ENCODE results near the gene MTF1. TPM values are rescaled to one million over a fixed set of nuclear protein-coding genes. Genes with fewer than 3 reads are reported as not detected.

MTF1 gene
- total RNA-seq, 1 experiment from 2014 or later, result 1.6 TPM

DNA sequence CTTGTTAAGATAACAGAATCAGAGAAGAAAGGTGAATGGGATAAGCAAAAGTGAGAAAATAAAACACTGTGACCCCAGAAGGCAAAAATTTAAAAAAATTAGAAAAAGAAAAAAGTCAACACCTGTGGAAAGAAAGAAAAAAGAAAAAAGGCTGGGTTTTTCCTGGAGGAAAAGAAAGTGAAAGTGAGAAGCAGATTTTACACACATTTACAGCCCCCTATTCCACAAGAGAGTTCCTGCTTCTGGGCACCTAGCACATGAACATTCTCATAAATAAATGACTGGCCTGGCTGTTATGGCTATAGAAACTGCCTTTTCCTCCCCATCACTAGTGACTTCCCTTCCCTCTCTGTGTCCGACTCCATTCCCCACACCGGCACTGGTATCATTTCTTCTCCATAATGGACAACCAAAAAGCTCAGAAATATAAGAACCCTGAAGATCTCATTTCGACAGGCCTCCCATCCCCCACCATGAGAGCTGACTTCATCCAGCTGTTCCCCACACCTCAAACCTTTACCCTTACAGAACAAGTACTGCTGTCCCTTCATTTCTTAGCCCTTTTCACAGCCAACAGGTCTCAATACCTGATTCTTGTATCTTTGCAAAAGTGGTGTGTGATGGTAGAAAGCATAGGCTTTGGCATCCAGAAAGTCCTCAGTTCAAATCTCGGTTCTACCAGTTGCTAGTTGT is 12.6 kb downstream of the MTF1 start:
- in situ Hi-C loops (cut with HindIII; ENCODE audit: low pct_unique_long_range_greater_than_20kb, low sequenced_read_pairs), result no loop called here
- no peak for DNase-seq (ENCODE audit: low read depth, low spot score)

DNA sequence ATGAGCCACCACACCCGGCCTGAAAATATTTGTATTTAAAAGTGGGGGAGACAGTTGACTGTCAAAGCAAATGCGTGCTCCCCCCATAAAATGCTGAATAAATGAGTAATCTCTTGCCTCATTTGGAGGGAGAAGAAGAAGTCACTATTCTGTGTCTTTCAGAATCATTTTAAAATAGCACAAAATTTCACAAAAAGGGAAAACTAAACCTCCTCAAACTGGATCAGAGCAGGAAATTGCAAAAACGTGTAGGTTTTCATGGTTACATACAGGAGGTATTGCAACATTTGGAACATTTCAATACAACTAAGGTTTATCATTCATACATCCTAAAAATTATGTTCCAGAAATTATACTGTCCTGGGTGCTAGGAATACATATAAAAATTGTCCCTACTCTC is 13.6 kb downstream of the MTF1 start:
- no peak for DNase-seq (ENCODE audit: low read depth, low spot score)
- in situ Hi-C loops (cut with HindIII; ENCODE audit: low pct_unique_long_range_greater_than_20kb, low sequenced_read_pairs), result no loop called here

DNA sequence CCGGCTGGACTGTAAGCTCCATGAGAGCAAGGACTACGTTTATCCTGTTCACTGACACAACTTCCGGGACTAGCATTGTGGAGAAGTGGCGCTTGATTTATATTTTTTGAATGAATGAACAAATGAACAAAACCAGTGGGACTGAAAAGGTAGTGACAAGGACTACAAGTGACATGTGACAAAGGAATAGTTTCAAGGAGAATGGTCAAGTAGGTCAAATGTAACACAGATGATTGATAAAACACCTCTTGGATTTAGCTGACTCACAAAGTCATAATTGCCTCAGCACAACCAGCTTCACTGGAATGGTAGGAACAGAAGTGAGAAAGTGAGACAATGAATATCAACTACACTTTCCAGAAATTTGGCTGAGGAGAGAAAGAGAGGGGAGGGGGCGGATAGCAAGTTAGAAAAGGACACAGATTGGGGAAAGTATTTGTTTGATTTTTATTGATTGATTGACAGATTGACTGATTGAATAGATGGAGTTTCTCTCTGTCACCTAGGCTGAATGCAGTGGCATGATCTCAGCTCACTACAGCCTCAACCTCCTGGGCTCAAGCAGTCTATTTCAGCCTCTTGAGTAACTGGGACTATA is 14.2 kb downstream of the MTF1 start:
- no peak for DNase-seq (ENCODE audit: low read depth, low spot score)
- in situ Hi-C loops (cut with HindIII; ENCODE audit: low pct_unique_long_range_greater_than_20kb, low sequenced_read_pairs), result no loop called here

DNA sequence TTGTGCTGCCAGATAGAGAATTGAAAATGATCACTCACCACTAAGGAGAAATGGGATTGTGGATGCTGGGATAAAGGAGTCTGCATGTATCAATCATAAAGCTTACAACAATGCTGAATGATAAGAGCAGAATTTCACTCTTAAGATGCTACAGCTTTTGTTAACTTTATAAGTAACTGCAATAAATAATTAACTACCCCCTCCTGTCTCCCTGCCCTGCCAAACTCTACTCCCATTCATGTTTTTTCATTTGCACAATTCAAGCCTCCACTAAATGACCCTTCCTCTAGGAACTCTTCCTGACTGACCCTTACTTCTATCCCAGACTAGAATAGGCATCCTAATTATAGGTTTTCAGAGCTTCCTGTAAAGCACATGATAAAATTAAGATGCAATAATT is 14.9 kb downstream of the MTF1 start:
- in situ Hi-C loops (cut with HindIII; ENCODE audit: low pct_unique_long_range_greater_than_20kb, low sequenced_read_pairs), result no loop called here
- no peak for DNase-seq (ENCODE audit: low read depth, low spot score)

DNA sequence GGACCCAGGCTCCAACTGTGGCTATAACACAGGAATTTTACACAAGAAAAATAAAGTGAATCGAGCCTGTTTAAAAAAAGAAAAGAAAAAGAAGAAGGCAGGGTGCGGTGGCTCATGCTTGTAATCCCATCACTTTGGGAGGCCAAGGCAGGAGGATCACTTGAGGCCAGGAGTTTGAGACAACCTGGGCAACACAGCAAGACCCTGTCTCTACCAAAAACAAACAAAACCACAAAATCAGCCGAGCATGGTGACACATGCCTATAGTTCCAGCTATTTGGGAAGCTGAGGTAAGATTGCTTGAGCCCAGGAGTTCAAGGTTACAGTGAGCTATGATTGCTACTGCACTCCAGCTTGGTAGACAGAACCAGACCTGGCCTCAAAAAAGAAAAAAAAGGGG is 17.7 kb downstream of the MTF1 start:
- in situ Hi-C loops (cut with HindIII; ENCODE audit: low pct_unique_long_range_greater_than_20kb, low sequenced_read_pairs), result no loop called here
- DNase-seq (ENCODE audit: low read depth, low spot score), result no peak

DNA sequence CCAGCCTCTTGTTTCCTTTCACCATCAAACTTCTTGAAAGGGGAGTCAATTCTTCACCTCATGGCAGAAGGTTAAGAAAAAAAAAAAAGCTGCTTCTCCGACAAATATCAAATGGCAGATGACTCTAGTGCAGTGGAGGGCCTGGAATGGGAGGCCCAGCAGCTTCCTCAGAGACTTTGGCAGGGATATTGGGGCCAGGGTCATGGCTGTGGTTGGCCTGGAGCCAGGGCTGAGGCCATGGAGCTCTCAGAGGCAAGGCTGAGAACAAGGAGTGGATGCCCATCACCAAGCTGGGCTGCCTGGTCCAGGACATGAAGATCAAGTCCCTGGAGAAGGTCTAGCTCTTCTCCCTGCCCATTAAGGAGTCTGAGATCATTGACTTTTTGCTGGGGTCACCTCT is 18.7 kb downstream of the MTF1 start:
- in situ Hi-C loops (cut with HindIII; ENCODE audit: low pct_unique_long_range_greater_than_20kb, low sequenced_read_pairs), result no loop called here
- DNase-seq (ENCODE audit: low read depth, low spot score), result no peak

DNA sequence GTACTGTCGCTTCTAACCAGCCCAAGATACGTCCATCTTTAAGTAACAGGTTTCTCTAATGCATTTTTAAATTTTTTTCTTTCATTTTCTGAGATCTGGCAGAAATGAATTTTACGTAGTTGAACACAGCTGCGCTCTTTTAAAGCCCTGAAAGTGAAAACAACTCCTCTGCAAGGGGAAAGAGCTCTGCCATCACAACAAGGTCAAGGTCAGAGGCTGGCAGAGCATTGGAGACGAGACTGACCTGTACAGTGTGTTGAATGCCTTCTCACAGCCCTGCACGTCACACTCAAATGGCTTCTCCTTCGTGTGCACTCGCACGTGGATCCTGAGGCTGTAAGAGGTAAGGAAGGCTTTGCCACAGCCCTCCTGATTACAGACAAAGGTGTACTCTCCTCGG is 19.7 kb downstream of the MTF1 start:
- DNase-seq (ENCODE audit: low read depth, low spot score), result no peak

DNA sequence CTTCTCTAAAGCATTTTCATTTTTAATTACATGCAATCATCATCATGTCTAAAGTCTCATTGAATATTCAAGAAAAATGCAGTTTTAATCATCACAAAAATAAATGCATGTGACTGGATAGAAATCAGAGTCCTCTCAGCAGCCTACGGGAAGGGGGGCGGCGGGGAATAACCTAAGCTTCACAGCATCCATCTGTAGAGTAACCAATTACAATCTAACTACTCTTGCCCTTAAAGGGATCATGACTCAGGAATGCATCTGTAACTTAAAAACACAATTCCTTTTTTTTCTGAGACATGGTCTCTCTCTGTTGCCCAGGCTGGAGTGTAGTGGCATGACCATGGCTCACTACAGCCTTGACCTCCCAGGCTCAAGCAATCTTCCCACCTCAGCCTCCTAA is 22.6 kb downstream of the MTF1 start:
- in situ Hi-C loops (cut with HindIII; ENCODE audit: low pct_unique_long_range_greater_than_20kb, low sequenced_read_pairs), result no loop called here
- DNase-seq (ENCODE audit: low read depth, low spot score), result no peak

More for the DNA sequence above, 19.7 kb downstream of the MTF1 start:
- in situ Hi-C loops (cut with HindIII; ENCODE audit: low pct_unique_long_range_greater_than_20kb, low sequenced_read_pairs), result no loop called here

DNA sequence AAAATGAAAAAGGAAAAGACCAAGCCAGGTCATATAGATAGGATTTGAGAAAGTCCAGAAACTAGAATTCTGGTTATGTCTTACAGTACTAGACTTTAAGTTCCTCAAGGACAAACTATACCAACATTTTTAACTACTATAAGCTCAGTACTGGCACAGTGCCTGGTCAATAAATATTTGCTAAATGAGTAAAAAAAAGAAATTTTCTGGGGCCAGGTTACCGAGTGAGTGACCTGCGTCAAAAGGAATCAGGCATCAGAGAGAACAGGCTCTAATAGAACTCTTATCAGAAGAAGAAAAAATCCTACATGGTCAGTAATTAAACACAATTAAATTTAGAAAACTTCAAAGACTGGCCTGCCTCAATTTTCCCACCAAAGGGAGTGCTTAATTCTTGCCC is 27.6 kb downstream of the MTF1 start:
- DNase-seq (ENCODE audit: low read depth, low spot score), result no peak
- in situ Hi-C loops (cut with HindIII; ENCODE audit: low pct_unique_long_range_greater_than_20kb, low sequenced_read_pairs), result no loop called here

DNA sequence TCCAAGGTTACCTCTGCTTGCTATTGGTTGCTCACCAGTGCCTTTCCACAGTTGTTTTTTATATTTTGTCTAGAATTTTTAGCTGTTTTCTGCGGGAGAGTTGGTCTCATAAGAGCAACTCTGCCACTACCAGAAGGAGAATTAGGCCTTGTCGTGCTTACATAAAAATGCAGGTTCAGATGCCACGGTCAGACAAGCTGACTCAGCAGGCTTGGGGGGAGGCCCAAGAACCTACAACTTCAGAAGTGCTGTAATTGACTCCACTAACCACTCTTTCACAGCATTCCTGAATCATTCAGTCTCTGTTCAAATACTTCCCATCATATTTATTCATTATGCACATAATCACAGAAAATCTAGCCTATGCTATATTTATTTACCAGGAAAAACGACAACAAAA is 28.3 kb downstream of the MTF1 start:
- in situ Hi-C loops (cut with HindIII; ENCODE audit: low pct_unique_long_range_greater_than_20kb, low sequenced_read_pairs), result no loop called here
- DNase-seq (ENCODE audit: low read depth, low spot score), result no peak

DNA sequence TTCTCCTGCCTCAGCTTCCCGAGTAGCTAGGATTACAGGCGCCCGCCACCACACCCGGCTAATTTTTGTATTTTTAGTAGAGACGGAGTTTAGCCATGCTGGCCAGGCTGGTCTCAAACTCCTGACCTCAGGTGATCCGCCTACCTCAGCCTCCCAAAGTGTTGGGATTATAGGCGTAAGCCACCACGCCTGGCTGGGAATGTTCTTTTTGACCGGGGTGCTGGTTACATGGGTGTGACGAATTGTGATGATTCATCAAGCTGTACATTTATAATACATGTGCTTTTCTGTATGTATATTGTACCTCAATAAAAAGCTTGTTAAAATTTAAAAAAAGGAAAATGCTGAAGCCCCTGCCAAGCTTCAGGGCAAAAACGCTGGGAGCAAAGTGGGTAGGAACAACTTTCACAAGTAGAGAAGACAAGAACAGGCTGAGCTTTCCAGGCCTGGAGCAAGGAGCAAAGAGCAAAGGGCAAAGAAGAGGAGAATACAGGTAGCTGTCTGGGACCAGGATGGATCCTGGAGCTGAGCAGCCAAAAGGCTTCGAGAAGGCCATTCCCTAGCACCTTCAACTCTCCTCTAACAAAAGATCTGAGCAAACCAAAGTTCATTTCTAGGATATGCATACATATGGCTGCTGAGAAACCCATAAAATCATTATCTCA is 30.9 kb downstream of the MTF1 start:
- in situ Hi-C loops (cut with HindIII; ENCODE audit: low pct_unique_long_range_greater_than_20kb, low sequenced_read_pairs), result no loop called here
- no peak for DNase-seq (ENCODE audit: low read depth, low spot score)

DNA sequence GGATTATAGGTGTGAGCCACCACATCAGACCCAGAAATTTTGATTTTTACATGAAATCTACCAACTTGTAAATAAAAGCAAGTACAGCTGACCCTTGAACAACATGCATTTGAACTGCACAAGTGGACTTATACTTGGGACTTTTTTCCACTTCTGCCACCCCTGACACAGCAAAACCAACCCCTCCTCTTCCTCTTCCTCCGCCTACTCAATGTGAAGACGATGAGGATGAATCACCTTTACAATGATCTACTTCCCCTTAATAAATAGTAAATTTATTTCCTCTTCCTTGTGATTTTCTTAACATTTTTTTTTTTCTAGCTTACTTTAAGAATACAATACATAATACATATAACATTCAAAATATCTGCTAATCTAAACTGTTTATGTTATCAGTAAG is 33.9 kb downstream of the MTF1 start:
- DNase-seq (ENCODE audit: low read depth, low spot score), result no peak
- in situ Hi-C loops (cut with HindIII; ENCODE audit: low pct_unique_long_range_greater_than_20kb, low sequenced_read_pairs), result no loop called here

DNA sequence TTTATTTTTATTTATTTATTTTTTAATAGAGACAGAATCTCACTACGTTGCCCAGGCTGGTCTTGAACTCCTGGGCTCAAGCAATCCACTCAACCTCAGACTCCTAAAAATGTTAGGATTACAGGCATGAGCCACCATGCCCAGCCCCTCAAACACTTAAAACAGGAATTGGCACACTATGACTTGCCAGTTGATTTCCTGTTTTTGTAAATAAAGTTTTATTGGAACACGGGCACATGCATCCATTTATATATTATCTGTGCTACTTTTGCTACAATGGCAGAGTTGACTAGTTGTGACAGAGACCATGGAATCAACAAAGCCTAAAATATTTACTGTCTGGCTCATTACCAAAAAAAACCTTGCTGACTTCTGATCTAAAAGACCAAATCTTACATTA is 35.4 kb downstream of the MTF1 start:
- in situ Hi-C loops (cut with HindIII; ENCODE audit: low pct_unique_long_range_greater_than_20kb, low sequenced_read_pairs), result no loop called here
- DNase-seq (ENCODE audit: low read depth, low spot score), result no peak

DNA sequence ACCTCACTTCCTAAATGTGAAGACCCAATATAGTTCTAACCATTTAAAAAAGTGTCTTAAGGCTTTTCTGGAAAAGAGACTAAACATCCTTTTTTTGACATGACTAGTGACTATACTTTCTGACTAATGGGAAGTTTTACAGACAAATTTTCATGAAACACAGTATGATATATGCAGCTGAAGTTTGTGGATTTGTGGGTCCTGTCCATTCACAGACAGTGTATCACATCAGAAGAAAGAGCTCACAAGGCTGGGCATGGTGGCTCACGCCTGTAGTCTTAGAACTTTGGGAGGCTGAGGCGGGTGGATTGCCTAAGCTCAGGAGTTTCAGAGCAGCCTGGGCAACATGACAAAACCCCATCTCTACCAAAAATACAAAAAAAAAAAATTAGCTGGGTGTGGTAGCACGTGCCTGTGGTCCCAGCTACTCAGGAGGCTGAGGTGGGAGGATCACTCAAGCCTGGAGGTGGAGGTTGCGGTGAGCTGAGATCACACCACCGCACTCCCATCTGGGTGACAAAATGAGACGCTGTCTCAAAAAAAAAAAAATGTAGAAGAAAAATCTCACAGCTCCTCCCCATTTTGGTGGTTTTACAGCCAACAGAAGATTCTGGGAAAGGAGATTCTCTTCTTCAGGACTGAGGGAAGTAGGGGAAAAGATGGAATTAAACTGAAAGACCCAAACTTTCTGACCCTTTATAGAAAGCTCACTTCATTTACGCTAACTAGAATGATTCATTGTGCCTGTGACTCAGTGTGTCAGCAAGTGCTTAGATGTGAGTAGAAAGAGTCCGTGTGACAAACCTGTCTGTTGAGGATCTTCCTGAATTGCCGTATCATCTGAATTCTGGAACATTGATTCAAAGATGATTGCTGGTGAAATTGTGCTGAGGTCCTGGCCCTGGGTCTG is 36.2 kb downstream of the MTF1 start:
- DNase-seq (ENCODE audit: low read depth, low spot score), result no peak
- in situ Hi-C loops (cut with HindIII; ENCODE audit: low pct_unique_long_range_greater_than_20kb, low sequenced_read_pairs), result no loop called here

DNA sequence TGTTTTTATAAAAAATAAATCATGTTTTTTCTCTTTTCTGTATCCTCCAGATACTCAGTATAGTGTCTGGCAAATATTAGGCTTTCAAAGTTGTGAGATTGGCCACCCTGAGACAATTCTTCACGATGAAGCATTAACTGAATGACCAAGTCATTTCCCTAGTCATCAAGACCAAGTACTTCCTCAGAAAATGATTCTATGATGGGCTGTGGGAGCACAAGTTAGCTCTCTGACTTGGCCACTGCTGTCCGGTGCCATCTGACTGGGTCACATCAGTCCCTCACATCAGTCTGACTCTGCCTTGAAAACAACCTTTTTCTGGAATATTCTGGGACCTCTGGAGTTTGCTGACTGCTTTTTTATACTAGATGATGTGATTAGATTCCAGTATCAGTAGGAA is 37.9 kb downstream of the MTF1 start:
- in situ Hi-C loops (cut with HindIII; ENCODE audit: low pct_unique_long_range_greater_than_20kb, low sequenced_read_pairs), result no loop called here
- no peak for DNase-seq (ENCODE audit: low read depth, low spot score)

DNA sequence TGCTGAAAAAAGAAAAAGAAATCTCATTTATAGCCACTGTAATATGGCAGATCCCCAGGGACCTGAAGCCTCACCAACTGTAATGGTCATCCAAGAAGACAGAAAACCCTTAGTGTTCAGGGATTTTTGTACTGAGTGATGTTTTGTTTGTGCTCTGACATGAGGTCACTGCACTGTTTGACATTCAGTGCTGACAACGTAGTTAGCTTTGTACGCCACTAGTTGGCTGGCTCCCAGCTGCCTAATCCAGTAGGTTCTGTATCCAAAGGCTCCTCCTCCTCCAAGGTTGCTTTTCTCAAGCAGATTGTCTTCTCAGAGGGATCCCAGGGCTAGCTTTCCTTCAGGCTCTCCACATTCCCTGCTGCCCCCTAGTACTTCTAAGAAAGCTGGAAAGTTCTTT is 41.9 kb downstream of the MTF1 start:
- in situ Hi-C loops (cut with HindIII; ENCODE audit: low pct_unique_long_range_greater_than_20kb, low sequenced_read_pairs), result no loop called here
- DNase-seq (ENCODE audit: low read depth, low spot score), result peak; percentile 78

DNA sequence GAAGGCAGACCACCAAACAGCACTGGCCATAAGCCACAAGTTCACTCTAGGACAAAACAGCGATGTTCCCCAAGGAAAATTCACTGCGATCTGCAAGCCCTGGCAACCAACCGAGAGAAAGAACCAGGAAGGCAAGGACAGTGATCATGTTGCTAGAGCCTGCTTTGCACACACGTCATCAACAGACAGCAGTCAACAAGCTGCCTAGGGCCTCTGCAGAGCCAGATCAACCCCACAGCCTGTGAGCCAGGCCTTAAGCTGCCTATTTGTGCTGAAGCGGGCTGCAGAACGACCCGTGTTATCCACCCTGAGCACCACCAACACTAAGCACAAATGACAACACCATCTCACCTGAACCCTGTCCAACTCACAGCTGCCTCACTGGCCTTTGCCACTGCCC is 45.1 kb downstream of the MTF1 start:
- in situ Hi-C loops (cut with HindIII; ENCODE audit: low pct_unique_long_range_greater_than_20kb, low sequenced_read_pairs), result no loop called here
- DNase-seq (ENCODE audit: low read depth, low spot score), result no peak

DNA sequence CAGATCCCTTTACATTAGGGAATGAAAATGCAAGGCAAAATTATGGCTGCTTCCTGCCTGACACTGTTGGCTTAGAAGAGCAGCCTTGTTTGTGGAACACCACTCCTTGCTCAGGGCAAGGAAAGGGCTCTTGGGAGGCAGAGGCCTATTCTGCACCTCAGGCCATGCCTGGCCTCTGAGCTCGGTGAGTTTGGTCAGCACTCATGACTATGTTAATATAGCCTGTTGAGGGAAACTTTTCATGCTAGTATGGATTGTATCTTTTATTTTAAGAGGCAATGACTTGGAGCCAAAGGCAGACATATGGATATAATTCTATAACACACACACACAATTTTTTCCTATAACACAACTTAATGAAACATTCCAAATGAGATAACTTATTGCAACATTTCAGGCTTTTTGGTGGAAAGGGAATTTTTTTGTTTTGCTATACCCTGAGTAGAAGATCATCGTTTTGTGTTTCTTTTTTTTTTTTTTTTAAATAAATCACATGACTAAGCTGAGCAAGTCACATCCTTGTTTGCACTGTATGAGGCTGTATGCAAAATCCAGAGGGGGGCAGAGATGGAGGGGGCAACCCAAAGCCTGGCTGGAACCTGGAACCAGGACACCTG is 45.8 kb downstream of the MTF1 start:
- peak; percentile 36 for DNase-seq (ENCODE audit: low read depth, low spot score)
- in situ Hi-C loops (cut with HindIII; ENCODE audit: low pct_unique_long_range_greater_than_20kb, low sequenced_read_pairs), result no loop called here
